HG03354 (cell line): Measurements from ENCODE around the gene MYOM3.

Source experiments
- ATAC-seq: cut with Tn5 transposase; IDR thresholded peaks from one replicate; pipeline ENCODE4 v1.9.1; 2021; ENCODE audit warnings: mild to moderate bottlenecking; ENCODE audit not compliant: unreplicated experiment, poor library complexity, severe bottlenecking

MYOM3 gene

GRCh38 chr1:24118410-24119242 is 6.7 kb upstream of the MYOM3 start:
- ATAC-seq, result no peak

- ATAC-seq, result no peak
Observed at GRCh38 chr1:24117722-24118409, 5.9 kb upstream of the MYOM3 start.

- no peak for ATAC-seq
Observed at GRCh38 chr1:24117132-24117531, 5.2 kb upstream of the MYOM3 start.

GRCh38 chr1:24114753-24115152 is 2.8 kb upstream of the MYOM3 start:
- ATAC-seq, result no peak

GRCh38 chr1:24113641-24114033 is 1.7 kb upstream of the MYOM3 start:
- no peak for ATAC-seq

GRCh38 chr1:24111262-24111995 is 506 bp downstream of the MYOM3 start:
- no peak for ATAC-seq

- no peak for ATAC-seq
Observed at GRCh38 chr1:24110642-24111261, 1.2 kb downstream of the MYOM3 start.

- ATAC-seq, result no peak
Observed at GRCh38 chr1:24109686-24110475, 2.1 kb downstream of the MYOM3 start.

- no peak for ATAC-seq
Observed at GRCh38 chr1:24109166-24109483, 2.8 kb downstream of the MYOM3 start.

- no peak for ATAC-seq
Observed at GRCh38 chr1:24108334-24109165, 3.4 kb downstream of the MYOM3 start.

- no peak for ATAC-seq
Observed at GRCh38 chr1:24107462-24108138, 4.3 kb downstream of the MYOM3 start.

- no peak for ATAC-seq
Observed at GRCh38 chr1:24105368-24106160, 6.4 kb downstream of the MYOM3 start.

- no peak for ATAC-seq
Observed at GRCh38 chr1:24104854-24105253, 7.1 kb downstream of the MYOM3 start.

- no peak for ATAC-seq
Observed at GRCh38 chr1:24103879-24104278, 8.1 kb downstream of the MYOM3 start.

GRCh38 chr1:24103408-24103807 is 8.5 kb downstream of the MYOM3 start:
- no peak for ATAC-seq

- ATAC-seq, result no peak
Observed at GRCh38 chr1:24102961-24103360, 9.0 kb downstream of the MYOM3 start.

- no peak for ATAC-seq
Observed at GRCh38 chr1:24101796-24102586, 9.9 kb downstream of the MYOM3 start.
